ENCODE measurements around the gene KPNB1. TPM values are rescaled to one million over a fixed set of nuclear protein-coding genes. Genes with fewer than 3 reads are reported as not detected.
A peak's percentile ranks its signal among the peaks of the same experiment; 100 is the strongest.

KPNB1 gene
- total and polyA plus RNA-seq, 12 donors, result 41.5 to 352 (median 214) TPM

DNA sequence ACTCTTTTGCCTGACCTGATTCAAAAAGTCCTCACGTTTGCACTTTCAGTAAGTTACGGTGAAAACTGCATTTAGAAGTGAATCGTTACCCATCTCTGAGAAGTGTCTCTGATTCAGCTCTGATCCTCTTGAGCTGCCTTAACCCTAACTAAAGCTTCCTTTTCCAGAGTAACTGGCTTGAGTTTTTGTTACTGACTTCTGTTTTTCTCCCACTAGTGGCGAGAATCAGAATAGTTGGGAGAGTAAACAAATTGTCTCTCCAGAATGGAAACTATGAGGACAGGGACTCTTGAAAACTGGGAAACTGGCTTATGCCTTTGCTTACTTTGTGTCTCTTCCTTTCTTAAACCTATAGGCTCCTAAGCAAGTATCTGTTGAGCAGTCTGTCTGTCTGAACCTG is 31.3 kb upstream of the KPNB1 start:
- intact Hi-C loops (cut with DNase I), result loop anchor here in 1 of 2 donors (10.0 kb wide), 1 partner anchor 124 kb away; no protein-coding TSS in a partner anchor
- TF ChIP-seq CTCF (IDR thresholded peaks at IDR 0.05) (peak in 2 of 6 experiments; percentile 2 to 16), POLR2A (IDR thresholded peaks at IDR 0.05) (no peak)
- H3K4me3 ChIP-seq, result no peak overlapping the region
- no peak overlapping the region for H3K27ac ChIP-seq
- peaks cover 8 to 21% of the 10 kb centered on the region in 2 donors for H3K4me1 ChIP-seq (replicated peaks in 1 of 2)
- peaks cover 0 to 66% of the 10 kb centered on the region in 2 donors for H3K36me3 ChIP-seq (replicated peaks in 1 of 2)
- no peaks in the 10 kb centered on the region for H3K27me3 ChIP-seq
- 52 to 69% (median 63%) methylated on average over 4 of the region's 4 CpGs for WGBS, 4 donors
- H3K9me3 ChIP-seq (replicated peaks in 1 of 3), result no peaks in the 10 kb centered on the region
- DNase-seq, result no peak

- DNase-seq, result no peak
- peaks cover 8 to 21% of the 10 kb centered on the region in 2 donors for H3K4me1 ChIP-seq (replicated peaks in 1 of 2)
- H3K9me3 ChIP-seq (replicated peaks in 1 of 3), result no peaks in the 10 kb centered on the region
- no peak overlapping the region for H3K27ac ChIP-seq
- 83 to 93% (median 84%) methylated on average over 3 of the region's 3 CpGs for WGBS, 4 donors
- H3K36me3 ChIP-seq (replicated peaks in 1 of 2), result peaks cover 0 to 64% of the 10 kb centered on the region in 2 donors
- intact Hi-C loops (cut with DNase I), result no loop called here
- H3K4me3 ChIP-seq, result no peak overlapping the region
- TF ChIP-seq CTCF (IDR thresholded peaks at IDR 0.05) (no peak), POLR2A (IDR thresholded peaks at IDR 0.05) (no peak)
- no peaks in the 10 kb centered on the region for H3K27me3 ChIP-seq
Observed at GRCh38 chr17:47620503-47621245, 29.0 kb upstream of the KPNB1 start.

DNA sequence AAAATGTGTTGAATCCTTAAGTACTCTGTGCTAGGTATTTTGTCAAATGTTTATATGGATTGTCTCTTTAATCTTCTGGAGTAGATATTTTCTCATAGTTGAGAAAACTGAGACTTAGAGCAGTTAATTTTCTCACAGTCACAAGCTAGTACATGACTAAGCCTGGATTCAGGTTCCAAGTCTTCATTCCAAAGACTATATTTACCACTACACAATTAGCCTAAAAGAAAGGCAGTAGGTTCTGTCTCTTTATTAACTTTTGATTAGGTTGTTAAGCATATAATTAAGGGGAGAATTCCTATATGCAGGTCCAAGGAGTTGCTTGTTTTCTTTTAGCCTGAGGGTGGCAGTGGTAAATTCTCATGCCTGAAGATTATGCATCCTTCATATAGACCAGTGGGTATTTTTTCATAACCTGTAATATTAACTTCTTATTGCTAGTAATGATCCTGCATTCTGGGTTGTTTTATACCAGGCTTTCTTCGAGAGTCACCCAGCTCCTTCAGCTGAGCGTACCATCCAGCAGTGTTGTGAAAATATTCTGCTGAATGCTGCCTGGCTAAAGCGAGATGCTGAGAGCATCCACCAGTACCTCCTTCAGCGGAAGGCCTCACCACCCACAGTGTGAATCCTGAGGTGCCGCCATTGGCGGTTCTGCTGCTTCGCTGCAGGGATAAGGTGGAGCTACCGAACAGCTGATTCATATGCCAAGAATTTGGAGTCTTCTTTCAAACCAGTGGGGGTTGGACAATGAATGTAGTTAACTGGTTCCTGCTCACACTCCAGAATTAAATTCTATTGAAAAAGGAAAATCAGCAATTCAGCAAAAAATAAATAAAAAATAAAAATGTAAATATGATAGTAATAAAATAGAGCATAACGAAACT is 28.2 kb upstream of the KPNB1 start:
- intact Hi-C loops (cut with DNase I), result no loop called here
- Histone ChIP-seq H3K27ac (peak overlapping the region in 3 of 5 donors; percentile 24 to 66 (median 43)), H3K9me3 (replicated peaks in 1 of 3) (no peaks in the 10 kb centered on the region), H3K4me1 (replicated peaks in 1 of 2) (peaks cover 8 to 21% of the 10 kb centered on the region in 2 donors), H3K4me3 (no peak overlapping the region), H3K27me3 (no peaks in the 10 kb centered on the region), H3K36me3 (replicated peaks in 1 of 2) (peaks cover 0 to 56% of the 10 kb centered on the region in 2 donors)
- WGBS, 4 donors, result 33 to 39% (median 36%) methylated on average over 9 of the region's 9 CpGs
- DNase-seq, result peak; percentile 34 to 83 (median 75)
- TF ChIP-seq CTCF (IDR thresholded peaks at IDR 0.05), result no peak
- TF ChIP-seq POLR2A (IDR thresholded peaks at IDR 0.05), result peak in 1 of 2 donors; percentile 17

DNA sequence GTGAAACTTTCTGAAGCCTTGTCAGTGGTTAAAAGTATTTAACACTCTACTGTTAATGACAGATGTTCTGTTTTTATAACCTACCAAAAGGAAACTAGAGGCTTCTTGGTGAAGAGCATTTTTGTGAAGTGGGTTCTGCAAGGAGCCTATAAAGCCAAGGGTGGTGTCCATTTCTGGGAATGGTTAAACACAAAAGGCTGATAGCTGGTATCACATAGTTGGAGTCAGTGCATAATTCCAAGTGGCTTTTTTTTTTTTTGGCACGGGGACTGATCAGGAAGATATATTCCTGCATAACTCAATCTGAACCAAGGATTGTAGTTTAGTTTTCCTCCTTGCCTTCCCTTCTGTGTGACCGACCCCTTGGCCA is 27.6 kb upstream of the KPNB1 start:
- Histone ChIP-seq H3K27ac (peak overlapping the region in 2 of 5 donors; percentile 24 to 43), H3K36me3 (replicated peaks in 1 of 2) (peaks cover 0 to 54% of the 10 kb centered on the region in 2 donors), H3K9me3 (replicated peaks in 1 of 3) (no peaks in the 10 kb centered on the region), H3K27me3 (no peaks in the 10 kb centered on the region), H3K4me1 (replicated peaks in 1 of 2) (peaks cover 8 to 21% of the 10 kb centered on the region in 2 donors), H3K4me3 (no peak overlapping the region)
- no peak for TF ChIP-seq CTCF (IDR thresholded peaks at IDR 0.05)
- no peak for TF ChIP-seq POLR2A (IDR thresholded peaks at IDR 0.05)
- no peak for DNase-seq
- intact Hi-C loops (cut with DNase I), result no loop called here
- 25 to 29% (median 27%) methylated on average over 2 of the region's 2 CpGs for WGBS, 4 donors
